Measurements from ENCODE around the gene EVA1B. TPM values are rescaled to one million over a fixed set of nuclear protein-coding genes. Genes with fewer than 3 reads are reported as not detected.

EVA1B gene, protein sequence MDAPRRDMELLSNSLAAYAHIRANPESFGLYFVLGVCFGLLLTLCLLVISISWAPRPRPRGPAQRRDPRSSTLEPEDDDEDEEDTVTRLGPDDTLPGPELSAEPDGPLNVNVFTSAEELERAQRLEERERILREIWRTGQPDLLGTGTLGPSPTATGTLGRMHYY
- 34.5 TPM for total RNA-seq
- long read RNA-seq, partial matches to known transcripts, result 0 of 3 reads
- long read RNA-seq, other reads (novel, unspliced or antisense), result 2 of 3 reads

DNA sequence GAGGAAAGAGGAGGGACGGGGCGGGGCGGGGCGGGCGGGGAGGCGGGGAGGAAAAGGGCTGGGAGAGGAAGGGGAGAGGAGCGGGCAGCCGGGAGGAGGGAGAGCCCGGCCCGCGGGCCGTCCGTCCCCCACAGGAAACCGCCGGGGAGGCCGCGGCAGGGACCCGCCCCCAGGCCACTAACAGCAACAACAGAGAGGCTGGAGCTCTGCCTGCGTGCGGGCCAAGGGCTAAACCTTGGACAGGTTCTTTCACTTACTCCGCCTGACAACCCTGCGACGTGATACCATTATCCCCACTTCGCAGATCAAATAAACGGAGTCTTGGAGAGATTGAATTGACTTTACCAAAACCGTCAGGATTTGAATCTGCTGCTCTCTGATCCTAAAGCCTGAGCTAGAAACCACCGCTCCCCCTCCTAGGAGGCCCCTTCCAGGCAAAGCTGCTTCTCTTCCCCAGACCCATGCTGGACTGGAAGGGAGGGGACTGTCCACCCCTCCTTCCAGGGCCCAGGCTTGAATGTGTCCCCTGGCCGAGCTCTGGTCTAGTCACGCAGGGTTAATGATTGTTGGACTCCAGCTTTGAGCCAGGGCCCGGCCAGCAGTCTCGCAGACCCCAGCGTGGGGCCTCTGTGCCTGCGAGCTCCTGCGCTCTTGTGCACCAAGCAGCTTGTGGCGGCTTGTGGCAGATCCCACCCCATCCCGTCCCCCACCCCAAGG lies at the start of gene EVA1B:
EVA1B (minus strand) TSS at position 10 of the 717 bp plus-strand sequence. CDS start 608 bp downstream, outside the sequence.
- no peak for DNase-seq (ENCODE audit: low spot score)

DNA sequence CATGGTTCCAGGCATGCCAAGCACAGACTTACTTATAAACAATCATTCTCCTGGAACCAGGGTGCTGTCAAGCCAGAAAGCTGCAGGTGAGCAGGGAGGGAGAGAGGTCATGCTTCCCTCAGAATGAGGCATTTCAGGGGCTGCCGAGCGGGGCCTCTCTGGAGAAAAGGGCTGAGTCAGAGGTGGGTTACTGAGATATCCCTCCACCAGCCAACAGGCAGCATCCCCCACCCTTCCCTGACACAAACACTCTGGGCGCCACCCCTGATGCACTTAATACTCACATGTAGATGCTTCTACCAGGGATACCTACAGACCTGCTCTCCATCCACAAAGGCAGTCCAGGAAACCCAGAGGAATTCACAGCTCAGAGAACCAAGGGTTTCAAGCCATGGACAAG lies 49.2 kb upstream of the EVA1B start:
- DNase-seq (ENCODE audit: low spot score), result no peak

DNA sequence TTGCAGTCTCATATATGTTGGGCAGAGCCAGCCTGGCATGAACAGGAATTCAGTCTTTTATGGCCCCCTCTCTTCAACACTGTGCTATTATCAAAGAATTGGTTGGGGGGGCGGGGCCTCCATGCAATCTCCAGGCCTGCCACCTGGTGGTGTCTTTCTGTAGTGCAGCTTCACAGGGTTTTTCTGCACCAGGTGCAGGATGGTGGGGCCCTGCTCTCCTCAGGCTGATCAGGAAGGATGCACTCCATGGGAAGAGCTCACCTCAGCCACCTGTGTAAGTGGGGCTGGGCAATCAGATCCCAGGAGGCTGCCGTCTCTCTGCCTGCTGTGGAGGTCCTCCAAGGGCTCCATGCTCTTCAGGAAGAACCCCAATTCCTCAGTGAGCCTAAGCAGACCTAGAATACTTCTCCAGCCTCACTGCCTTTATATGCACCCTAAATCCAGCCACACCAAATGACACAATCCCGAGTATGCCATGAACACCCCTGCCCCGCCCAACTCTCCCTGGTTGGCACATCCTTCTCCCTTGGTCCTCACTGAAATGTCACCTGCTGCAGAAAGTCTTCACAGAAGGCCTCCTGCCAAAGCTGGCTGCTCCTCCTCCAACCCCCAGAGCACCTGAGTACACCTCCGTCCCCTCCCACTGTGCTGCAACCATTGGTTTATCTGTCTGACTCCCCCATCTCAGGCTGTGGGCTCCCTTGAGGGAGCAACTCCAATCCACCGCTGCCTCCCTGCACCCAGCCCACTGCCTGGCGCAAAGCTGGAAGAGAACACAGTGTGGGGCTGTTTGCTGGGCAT lies 45.8 kb upstream of the EVA1B start:
- DNase-seq (ENCODE audit: low spot score), result no peak

DNA sequence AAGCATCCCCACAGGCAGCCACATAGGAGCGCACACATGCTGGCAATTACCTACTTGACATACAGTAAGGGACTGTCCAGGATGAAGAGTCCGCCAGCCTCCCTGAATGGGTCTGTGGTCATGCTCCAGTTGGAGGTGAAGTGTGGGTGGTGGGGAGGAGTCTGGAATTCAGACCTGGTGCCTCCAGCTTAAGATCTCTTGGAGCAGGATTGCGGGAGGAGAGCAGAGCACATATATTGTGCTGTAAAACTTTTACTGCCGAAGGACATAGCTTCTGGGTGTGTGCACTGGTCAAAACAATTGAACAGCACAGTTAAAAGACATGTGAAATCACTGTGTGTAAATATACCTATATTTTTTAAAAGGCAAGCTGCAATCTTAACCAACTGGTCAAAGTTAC lies 44.4 kb upstream of the EVA1B start:
- DNase-seq (ENCODE audit: low spot score), result no peak

DNA sequence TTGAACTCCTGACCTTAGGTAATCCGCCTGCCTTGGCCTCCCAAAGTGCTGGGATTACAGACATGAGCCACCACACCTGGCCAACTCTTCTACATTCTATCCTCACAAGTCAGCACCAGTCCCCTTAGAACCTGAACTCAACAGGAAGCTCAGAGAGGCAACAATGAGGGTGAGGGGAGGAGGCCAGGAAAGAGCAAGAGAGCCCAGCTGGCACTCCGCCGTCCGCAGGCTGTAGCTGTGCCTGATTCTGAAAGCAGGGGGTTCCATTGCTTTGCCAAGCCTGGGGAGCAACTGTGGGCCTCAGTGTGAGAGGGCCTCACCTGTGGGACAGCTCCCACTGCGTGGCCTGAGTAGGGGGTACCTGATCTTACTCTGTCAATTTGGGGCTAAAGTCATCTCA lies 43.6 kb upstream of the EVA1B start:
- no peak for DNase-seq (ENCODE audit: low spot score)

DNA sequence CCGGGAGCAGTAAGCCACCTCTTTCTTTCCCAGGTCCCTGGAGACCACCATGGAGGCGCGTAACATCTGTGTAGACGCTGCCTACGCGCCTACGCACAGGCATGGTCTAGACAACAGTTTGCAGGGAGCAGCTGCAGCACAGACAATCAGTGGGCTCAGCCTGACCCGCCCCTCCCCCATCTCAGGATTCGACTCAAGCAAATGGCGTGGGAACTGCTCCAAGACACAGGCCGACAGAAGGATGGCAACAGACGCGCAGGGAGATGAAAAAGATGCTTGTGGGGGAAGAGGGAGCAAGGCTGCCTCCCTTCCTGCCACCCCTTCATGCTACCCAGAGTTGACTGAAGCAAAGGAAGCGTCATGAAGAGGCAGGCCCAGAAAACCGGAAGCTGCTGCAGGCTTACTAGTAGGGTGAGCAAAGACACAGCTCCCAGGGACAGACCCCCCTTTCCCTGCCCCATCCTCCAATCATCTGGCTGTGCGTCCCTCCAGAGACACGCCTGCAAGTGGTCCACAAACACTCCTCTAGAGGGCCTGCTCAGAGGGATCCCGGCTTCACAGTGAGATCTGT lies 42.7 kb upstream of the EVA1B start:
- DNase-seq (ENCODE audit: low spot score), result no peak

DNA sequence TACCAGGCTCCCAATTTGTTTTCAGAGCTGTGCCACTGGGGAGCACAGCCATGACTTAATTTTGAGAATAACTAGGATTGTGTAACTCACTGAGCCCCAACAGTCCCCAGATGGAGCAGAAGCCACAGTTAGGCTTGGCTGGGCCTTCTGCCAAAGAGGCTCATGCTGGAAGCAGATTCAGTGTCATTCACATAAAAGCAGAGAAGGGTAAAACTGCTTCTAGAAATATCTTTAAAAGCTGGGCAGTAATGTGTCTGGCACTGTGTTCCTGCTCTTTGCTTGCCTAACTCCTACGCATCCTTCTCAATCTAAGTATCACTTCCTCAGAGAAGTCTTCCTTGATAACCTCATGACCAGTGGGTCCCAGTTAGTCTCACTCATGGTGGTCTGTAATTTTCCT lies 41.9 kb upstream of the EVA1B start:
- no peak for DNase-seq (ENCODE audit: low spot score)

DNA sequence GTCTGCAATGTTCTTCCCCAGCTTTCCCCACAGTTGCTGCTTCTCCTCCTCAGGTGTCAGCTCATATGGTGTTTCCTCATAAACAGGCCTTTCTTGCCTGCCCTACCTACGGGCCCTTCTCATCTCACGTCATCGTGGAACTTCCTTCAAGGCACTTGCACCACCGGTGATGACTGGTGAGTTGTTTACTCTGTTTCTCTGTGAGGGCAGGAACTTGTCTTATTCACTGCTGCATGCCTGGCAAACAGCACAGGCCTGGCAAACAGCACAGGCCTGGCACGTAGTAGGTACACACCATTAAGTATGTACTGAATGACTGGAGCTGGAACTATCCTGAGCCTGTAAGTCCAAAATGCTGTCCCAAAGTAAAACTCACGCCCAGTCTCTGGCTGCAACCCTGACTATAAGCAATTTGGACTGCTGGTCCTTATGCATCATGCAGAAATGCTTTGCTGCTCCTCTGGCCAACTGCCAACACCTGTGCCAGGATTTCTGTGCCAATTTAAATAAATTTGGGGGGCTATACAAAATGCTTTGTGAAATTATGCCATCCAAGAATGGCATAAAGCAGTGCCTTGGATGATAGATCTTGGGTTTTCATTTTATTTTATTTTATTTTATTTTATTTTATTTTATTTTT lies 36.6 kb upstream of the EVA1B start:
- DNase-seq (ENCODE audit: low spot score), result no peak

DNA sequence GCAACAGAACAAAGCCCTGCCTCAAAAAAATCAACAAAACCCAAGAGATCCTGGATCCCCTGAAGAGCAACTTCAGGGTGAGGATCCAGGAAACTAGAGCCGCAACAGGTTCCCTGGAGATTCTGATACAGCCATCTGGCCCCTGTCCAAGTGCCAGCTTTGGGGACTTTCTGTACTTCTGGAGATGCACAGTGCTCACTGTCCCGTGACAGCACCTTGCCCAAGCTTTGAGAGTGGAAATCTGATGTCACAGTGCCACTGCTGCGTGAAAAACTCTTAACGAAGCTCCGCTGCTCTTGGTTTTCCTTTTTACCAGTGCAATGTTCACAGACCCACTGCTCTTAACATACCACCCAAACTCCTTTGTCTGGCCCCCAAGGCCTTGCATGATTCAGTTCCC lies 35.9 kb upstream of the EVA1B start:
- DNase-seq (ENCODE audit: low spot score), result no peak

DNA sequence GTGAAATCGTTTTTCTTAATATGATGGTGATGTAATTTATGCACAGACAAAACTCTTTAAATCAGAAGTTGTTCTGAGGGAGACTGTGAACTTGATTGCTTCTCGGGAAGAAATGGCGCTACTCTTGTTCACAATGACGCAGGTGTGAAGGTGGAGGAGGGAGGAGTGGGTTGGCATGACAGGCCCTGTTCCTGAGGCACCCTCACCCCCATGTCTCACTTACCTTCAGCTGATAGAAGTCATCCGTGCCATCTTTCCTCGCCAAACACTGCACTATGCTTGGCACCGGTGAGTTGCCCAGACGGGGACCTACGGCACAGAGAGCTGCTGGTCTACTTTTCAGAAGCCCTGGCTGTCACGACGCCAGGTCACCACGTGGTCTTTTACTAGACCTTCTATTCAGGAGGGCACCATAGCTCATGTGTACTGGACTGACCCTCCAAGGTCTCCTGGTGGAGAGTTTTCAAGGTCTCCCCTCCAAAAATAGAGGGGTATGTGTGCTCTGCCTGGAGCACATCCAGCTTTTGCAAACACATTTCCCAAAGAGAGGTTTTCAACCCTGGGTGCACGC lies 35.2 kb upstream of the EVA1B start:
- no peak for DNase-seq (ENCODE audit: low spot score)

DNA sequence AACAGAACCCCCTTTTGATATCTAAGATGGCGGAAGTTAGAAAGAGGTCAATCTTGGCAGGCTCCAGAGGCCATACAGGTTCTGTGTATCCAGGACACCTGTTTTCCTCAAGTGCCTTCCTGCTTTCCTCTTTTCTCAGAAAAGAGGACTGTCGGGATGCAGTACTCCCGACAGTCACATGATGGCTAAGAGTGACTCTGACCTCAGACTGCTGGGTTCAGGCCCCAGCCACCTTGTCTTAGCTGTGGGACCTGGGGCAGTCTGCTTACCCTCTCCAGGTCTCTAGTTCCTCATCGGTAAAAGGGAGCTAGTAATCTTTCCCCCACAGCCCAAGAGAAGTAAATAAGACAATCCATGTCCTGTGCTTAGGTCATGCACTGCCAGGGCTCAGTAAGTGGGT lies 32.4 kb upstream of the EVA1B start:
- DNase-seq (ENCODE audit: low spot score), result no peak

DNA sequence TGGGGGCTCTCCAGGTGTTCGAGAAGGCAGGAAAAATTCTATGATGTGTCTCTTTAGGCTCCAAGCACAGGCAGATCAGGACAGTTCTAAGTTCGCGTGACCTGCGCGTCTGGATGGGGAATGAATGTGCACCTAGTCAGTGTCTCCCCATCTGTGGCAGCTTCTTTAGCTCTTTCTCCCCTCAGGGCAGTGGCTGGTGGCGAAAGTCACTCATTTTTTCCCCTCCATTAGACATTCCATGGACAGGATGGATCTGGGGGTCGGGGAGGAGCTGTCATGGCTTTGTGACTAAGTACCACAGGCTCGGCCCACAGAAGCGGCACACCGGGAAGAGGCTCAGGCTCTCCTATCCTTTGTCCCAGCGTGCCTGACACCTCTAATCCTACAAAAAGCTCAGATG lies 31.0 kb upstream of the EVA1B start:
- no peak for DNase-seq (ENCODE audit: low spot score)

DNA sequence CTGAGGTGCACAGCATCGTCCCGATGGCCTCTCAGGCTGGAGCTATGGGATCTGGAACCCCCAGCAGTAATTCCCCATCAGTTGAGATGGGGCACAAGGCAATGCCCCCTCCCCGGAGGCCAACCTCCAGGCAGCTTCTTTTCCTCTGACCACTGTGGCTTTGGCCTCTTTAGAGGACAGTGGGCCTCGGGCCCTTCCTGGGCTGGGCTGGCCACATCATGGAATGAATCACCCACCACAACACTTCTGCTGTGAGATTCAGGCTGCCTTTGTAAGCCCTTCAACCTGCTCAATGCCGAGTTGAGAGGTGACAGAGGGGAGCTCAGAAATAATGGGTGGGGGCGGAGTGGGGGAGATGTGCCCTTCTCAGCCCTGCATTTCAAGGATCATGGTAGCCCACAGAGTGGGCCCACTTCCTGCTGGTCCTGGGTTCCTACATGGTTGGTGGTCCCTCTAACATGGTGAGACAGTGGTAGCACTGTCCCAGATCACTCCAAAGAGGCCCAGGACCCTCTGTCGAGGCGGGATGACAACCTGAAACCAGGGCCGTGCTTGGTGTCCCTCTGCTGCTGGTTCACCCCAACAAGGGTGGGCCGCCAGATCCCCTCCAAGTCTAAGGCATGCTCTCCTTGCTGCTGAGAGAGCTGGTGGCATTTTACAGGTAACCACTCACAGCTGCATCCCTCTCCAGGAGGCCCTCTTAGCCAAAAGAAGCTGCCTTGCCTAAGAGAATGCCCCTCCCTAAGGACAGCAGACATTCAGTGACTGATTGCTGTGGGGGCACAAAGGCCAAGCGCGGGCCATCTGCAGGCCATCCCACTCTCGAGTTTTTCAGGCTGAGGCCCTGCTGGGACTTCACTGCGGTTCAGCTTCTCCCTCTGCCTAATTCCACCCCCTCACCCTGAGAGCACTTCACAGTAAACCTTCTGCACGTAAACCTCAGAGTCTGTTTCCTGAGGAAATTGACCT lies 29.7 kb upstream of the EVA1B start:
- DNase-seq (ENCODE audit: low spot score), result no peak

DNA sequence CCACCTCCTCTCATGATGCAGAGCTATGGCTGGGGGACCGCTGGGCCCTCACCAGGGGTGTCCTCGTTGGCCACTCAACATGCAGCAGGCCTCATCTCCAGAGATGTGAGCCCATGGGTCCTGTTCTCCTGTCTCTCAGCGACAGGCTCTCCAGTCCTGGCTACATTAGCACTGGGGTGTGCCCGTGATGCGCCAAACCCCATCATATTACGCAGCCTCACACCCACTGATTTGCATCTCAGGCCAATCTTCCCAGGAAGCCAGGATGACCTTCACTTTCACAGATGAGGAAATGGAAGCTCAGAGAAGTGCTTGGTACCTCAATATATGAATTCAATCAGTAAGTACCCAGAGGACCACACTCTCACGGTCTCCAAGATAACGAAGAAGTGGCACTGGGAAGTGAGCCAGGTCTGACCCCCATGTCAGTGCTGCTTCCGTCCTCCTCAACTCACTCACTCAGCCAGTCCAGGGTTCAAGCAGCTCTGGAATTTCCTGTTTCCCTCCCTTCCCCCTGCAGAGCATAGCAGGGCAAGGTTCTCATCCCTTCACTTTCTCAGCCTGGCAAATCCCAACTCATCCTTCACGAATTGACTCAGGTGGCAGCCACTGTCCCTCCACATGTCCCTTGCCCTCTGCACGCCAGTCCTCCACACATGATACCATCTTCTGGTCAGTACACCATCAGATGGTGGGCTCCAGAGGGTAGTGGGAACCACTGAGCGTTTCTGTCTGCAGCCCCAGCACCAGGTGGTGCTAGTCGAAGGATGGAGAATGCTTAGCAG lies 28.9 kb upstream of the EVA1B start:
- DNase-seq (ENCODE audit: low spot score), result no peak

DNA sequence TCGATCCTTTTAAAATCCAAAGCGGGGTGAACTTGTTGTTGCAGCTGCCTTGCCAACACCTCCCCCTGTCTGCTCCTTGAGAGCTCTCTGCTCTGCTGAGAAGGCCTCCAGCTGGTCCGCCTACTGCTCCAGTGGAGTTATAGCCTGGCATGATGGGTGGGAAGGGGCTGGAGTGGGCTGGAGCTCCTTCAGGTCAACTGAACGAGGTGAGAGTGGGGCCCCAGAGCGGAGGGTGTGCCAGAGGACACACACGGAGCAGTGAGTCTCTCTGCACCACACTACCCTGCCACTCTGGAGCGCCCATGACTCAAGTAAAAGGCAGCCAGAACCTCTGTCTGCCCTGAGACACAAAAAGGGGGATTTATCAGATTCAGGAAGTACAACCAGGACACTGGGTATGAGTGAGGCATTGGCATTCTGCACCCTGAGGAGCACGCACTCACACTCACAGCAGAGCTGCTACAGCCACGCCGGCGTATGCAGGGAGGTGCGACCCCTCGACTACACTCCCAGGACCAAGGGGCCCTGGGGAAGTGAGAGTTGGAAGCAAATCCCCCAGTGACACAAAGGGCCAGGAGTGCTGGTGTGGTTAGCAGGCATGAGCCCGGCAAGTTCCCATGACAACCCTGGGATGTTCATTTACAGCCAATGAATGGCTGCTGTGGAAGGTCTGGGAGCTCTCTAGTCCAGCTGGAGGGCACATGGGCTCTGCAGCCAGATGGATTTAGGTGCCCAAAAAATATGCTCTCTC lies 28.0 kb upstream of the EVA1B start:
- DNase-seq (ENCODE audit: low spot score), result no peak

DNA sequence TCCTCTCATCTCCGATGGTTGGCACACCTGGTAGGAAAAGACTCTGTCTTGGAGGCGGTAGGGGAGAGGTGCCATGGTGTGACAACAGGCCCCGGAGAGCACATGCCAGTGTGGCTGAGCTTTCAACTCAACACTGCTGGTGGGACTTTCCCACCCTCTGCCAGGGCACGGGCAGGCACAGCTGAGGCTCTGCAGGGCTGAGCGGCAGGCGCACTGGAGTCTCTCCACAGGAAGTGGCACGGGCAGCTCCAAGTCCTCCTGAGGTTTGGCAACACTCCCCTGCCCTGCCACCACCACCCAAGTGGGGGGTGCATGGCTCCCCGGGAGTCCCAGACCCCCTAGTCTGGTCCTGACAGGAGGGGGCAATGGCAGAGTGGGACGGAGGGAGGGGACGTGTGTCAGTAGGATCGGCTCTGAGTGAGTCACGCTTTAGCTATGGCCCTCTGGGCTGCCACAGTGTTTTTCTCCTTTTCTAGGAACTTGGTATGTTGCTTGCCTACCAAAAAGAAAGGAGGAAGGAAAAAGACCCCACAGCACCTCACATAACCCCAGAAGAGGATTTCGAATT lies 27.3 kb upstream of the EVA1B start:
- DNase-seq (ENCODE audit: low spot score), result no peak

DNA sequence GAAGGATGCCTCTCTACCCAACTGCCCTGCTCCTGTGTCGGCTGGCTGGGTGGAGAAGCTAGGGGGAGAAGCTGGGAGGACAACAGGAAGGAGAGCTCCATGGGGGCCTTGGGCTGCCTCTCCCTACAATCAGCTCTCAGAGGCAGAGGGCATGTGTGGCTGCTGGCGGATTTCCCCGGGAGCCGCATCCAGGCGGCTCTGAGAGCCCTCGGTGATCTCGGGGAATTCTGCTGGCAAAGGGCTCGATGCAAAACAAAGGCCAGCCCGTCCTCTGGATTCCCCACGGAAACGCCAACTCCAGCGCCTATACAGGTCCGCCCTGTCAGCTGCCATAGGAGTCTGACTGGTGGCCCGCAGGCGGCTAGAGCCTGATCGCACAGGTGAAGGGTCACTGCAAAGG lies 26.4 kb upstream of the EVA1B start:
- DNase-seq (ENCODE audit: low spot score), result no peak

DNA sequence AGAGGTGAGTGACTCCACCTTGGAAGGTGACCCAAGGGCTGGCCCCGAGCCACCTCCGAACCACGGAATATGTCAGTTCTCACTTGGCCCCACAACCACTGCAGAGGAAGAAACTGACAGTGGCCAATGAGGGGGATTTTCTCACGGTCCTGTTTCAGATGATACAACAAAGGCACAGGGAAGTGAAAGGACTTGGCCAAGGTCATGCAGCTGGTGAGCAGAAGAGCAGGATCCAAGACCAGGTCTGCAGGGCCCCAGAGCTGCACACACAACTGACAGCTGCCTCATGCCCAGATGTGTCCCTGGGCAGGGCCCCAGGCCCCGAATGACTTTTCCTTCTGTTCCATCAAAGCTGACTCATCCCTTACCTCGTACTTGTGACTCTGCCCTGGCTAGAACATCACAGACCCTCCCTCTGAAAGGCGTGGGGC lies 25.8 kb upstream of the EVA1B start:
- no peak for DNase-seq (ENCODE audit: low spot score)

All from mesenteric fat pad (tissue), 1 donor.